Upper lobe of left lung (tissue), 4 donors: ENCODE measurements around the gene CTXN1.

Source experiments
- CTCF ChIP-seq, 6 experiments: fragments of 450-650 bp in 4 of 6; fragments of 200-600 bp in 2 of 6; sonication (generic) in 2 of 6; IDR thresholded peaks; one replicate each; pipeline ENCODE4 v1.5.1; 2016 to 2019; ENCODE audit warnings: antibody characterized with exemption in 6 of 6
- POLR2A ChIP-seq, 4 donors: fragments of 450-650 bp; IDR thresholded peaks; one replicate each; pipeline ENCODE4 v1.5.1; 2016 to 2017; ENCODE audit warnings: antibody characterized with exemption in 4 of 4, mild to moderate bottlenecking in 2 of 4

DNA sequence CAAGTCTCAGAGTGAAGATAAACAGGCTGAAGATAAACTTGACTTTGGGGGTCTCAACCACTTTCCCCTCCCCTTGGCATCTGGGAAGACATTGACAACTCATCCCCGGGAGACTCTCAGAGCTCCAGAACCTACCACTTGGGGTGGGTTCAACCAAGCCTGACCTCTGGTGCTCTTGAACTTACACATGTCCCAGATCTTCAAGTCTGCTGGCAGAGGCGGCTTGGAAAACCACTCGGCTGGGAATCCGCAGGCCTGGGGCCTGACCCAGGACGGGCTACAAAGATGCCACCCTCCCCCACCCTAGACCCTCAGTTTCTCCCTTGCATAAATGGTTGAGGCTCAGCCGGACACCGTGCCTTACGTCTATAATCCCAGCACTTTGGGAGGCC is 37.1 kb downstream of the CTXN1 start:
- TF ChIP-seq CTCF (IDR thresholded peaks at IDR 0.05) (no peak), POLR2A (IDR thresholded peaks at IDR 0.05) (no peak)
